GM12873 (cell line): Measurements from ENCODE around the gene MECP2.

Experiments
- TF ChIP-seq, protein P1 (sequence below): IDR thresholded peaks from 2 replicates; pipeline ENCODE4 v1.5.1; 2012; ENCODE audit warnings: low read depth, mild to moderate bottlenecking, moderate library complexity, low read length, control low read depth; ENCODE audit not compliant: insufficient read depth; ENCODE audit errors: missing control alignments

The MECP2 gene

GRCh38 chrX:154026136-154027021 lies 71.1 kb downstream of the MECP2 start:
- TF ChIP-seq, protein P1, sequence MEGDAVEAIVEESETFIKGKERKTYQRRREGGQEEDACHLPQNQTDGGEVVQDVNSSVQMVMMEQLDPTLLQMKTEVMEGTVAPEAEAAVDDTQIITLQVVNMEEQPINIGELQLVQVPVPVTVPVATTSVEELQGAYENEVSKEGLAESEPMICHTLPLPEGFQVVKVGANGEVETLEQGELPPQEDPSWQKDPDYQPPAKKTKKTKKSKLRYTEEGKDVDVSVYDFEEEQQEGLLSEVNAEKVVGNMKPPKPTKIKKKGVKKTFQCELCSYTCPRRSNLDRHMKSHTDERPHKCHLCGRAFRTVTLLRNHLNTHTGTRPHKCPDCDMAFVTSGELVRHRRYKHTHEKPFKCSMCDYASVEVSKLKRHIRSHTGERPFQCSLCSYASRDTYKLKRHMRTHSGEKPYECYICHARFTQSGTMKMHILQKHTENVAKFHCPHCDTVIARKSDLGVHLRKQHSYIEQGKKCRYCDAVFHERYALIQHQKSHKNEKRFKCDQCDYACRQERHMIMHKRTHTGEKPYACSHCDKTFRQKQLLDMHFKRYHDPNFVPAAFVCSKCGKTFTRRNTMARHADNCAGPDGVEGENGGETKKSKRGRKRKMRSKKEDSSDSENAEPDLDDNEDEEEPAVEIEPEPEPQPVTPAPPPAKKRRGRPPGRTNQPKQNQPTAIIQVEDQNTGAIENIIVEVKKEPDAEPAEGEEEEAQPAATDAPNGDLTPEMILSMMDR: no peak

- TF ChIP-seq, protein P1: no peak
Observed at GRCh38 chrX:154025230-154025629, 72.3 kb downstream of the MECP2 start.

- TF ChIP-seq, protein P1: no peak
Observed at GRCh38 chrX:154024271-154024670, 73.2 kb downstream of the MECP2 start.

DNA sequence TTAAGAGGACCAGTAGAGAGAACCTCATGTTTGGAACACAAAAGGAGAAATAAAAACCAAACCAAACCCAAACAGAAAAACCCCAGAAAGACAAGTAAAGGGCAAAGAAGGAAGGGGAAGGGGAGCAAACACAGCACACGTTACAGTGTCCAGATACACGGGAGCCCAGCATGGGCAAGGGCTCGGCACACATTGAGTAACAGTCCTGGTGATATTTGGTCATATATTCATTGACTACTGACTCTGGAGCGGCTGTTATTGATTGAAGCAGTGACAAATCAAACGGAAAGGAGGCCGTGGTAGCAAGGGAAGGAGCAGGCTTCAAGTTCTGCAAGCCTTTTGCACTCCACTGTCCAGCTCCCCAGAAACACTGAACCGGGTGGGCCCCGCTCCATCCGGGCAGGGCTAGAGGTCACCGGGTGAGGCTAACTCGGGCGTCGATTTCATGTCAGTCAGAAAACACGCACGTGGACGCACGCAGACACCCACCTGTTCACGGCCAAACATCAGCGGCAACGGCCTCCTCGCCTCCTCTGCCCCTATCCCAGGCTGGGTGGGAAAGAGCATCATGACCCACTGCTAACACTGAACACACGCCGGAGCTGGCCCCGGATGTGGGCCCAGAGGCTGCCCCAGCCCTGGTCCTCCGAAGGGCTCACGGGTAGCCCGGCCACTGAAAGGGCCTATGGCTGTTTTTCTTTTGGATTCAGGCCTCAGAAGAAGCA lies 74.1 kb downstream of the MECP2 start:
- TF ChIP-seq, protein P1: no peak

DNA sequence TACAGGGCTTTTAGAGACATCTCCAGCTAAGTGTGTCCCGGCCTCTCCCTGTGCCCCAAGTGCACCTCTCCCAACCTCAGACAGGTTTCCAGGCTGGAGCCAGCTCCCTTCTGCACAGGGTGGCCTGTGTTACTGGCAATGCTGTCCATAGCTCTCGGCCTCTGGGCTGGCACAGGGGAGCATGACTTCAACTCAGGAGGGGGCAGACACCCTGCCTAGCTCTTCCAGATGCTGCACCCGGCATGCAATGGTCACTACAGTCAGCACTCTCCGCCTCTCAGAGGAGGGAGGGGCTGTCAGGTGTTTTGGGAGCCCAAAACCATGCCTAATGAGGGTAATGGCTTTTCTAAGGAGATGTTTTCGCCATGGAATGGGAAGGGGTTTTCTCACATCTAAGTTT lies 75.4 kb downstream of the MECP2 start:
- TF ChIP-seq, protein P1: no peak

- TF ChIP-seq, protein P1: no peak
Observed at GRCh38 chrX:154021131-154021611, 76.3 kb downstream of the MECP2 start.

GRCh38 chrX:154020536-154021115 lies 76.9 kb downstream of the MECP2 start:
- TF ChIP-seq, protein P1: no peak
